LHCN-M2 (cell line): ENCODE measurements around the gene TYROBP. TPM values are rescaled to one million over a fixed set of nuclear protein-coding genes. Genes with fewer than 3 reads are reported as not detected.
"Not testable (repeated sequence)": the region's sequence is repeated elsewhere in the genome, so short reads cannot be mapped to it uniquely, and the experiment has no call there.

Source experiments
- DNase-seq: peaks from one replicate; pipeline ENCODE4 v3.0.0-alpha.2; 2012; ENCODE audit warnings: low read depth
- total RNA-seq: library from RNA; depleted of rRNA; stranded (reverse); fragments of >200 nt; gene quantifications from 2 replicates; pipeline ENCODE4 v1.2.3, GENCODE V29; 2014

Gene TYROBP
- total RNA-seq, 1 experiment from 2014 or later: not detected

DNA sequence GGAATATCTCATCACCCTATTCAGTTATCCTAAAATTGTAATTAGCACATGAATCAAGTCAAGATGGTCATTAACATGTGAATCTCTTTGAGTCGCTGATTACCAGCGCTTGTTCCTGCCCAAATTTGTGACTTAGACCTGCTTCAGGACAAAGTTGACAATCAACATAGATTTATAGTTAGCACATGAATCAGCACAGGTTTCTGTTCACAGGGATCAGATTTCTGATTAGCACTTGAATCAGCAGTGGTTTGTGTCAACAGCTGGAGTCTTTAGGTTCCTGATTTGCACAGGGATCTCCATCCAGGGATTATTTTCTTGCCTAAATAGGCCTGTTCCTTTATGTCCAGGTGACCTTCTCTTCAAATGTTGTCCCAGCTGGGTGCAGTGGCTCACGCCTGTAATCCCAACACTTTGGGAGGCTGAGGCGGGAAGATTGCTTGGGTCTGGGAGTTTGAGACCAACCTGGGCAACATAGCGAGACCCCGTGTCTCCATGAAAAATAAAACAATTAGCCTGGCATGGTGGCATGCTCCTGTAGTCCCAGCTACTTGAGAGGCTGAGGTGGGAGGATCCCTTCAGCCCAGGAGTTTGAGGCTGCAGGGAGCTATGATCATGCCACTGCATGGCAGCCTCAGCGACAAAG is 24.3 kb upstream of the TYROBP start:
- no peak for DNase-seq

DNA sequence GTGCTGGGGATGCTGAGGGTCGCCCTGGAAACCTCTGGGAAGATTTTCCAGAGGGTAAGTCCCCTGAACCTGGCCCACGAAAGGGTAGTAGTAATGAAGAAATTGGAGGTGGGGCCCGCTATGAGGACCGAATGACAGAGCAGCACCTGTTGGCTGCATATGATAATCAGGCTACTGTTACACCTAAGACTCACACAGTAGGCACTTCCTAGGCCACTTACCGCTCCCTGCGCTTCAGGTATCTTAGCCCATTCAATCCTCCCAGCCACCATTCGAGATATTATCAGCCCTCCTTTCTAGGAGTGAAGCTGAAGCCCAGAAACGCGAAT is 23.7 kb upstream of the TYROBP start:
- no peak for DNase-seq

DNA sequence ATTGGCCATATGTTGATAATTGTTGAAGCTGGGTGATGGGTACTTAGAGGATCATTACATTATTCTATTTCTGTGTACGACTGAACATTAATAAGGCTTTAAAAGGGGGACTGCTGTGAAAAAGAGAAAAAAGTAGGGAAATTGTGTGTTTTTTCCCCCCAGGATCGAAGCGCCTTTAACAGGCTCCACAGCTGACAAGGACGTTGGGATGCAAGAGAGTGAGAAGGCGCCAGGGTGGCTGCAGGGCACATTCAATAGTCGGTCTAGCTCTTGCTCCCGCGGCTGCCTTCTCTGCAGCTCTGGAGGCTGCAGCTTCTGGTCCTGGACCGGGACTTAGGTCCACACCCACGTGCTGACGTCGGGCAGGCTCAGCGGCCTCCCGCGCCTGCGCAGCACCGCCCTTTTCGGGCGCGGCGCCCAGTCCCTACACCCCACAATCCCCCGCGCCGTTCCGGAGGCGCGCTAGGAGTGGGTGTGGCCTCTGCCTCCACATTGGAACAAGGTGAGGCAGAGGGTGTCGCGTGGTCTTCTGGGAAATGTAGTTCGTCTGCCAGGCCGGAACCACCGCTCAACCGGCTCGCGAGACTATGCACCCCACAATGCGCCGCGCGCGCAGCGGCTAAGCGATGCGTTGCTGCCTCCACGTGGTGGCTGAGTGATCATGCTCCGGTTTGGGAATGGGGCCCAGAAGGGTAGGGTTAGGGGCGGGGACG is 23.2 kb upstream of the TYROBP start:
- peak; percentile 99 for DNase-seq

DNA sequence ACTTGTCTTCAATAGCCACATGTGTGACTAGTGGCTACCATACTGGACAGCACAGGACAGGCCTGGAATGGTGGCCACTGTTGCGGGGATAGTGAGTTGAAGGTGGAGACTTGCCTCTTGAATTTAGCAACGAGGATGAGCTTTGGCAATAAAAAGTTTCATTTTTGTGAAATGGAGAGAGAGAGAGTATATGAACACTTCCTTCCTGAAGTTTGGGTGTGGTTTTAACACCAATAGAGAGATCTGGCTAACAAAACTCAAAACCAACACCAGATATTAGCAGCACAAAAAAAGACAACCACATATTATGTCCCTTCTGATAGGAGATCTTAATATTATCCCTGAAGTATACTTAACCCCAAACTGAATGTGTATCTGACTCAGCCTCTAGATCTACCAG is 21.8 kb upstream of the TYROBP start:
- DNase-seq: no peak

DNA sequence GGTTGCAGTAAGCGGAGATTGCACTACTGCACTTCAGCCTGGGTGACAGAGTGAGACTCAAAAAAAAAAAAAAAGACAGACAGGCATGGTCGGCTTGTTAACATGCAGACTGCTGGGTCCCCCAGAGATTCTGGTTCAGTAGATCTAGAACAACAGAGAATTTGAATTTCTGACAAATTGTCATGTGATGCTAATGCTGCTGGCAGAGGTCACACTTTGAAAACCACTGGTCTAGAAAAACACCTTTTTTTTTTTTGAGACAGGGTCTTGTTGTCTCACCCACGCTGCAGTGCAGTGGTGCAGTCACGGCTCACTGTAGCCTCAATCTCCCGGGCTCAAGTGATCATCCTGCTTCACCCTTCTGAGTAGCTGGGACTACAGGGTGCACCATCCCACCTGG is 20.4 kb upstream of the TYROBP start:
- DNase-seq: no peak

DNA sequence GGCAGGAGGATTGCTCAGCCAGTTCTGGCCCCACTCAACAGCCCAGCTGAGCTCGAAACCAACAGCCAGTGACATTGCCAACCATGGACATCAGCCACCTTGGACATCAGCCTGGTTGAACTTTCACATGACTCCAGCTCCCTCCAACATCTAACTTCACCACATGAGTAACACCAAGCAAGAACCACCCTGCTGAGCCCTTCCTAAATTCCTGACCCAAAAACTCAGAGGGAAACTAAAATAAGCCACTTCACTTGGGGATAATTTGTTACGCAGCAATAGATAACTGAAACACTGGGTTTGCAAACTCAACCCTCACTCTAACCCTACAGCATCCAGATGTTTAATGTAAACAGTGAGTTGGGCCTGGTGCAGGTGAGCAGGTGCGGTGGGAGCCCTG is 17.4 kb upstream of the TYROBP start:
- DNase-seq: no peak

DNA sequence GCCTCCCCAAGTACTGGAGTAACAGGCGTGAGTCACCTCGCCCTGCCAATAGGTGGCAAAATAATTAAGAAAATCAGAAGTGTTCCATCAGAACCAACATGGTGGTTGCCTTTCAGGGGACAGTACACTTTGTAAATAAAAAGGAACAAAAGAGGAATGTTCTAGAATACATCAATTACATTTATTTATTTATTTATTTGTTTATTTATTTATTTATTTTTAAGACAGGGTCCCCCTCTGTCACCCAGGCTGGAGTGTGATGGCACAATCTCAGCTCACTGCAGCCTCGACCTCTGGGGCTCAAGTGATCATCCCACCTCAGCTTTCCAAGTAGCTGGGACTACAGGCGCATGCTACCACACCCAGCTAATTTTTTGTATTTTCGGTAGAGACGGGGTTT is 12.9 kb upstream of the TYROBP start:
- DNase-seq: no peak

DNA sequence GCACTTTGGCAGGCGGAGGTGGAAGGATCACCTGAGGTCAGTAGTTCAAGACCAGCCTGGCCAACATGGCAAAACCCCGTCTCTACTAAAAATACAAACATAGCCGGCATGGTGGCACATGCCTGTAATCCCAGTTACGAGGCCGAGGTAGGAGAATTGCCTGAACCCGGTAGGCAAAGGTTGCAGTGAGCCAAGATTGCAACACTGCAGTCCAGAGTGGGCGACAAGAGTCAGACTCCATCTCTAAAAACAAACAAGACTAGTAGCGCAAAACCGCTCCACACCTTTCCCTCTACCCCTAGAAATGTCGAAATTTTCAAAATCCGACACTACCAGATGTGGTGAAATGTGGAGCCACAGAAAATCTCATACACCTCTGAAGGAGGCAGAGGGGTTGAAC is 11.2 kb upstream of the TYROBP start:
- DNase-seq: no peak

DNA sequence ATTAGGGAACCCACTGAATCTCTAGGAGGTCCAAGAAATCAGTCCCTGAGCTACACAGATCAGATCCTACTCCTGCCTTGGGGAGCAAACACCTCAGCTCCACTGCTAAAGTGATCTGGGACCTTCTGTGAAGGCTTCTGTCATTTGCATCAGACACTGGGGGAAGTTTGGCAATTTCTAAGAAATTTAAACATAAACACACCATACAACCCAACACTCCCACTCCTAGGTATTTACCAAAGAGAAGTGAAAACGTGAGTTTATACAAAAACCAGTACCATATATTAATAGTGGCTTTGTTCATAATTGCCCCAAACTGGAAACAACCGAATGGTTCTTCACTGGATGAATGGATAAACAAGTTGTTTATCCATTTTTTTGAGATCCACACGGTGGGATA is 7.3 kb upstream of the TYROBP start:
- DNase-seq: no peak

DNA sequence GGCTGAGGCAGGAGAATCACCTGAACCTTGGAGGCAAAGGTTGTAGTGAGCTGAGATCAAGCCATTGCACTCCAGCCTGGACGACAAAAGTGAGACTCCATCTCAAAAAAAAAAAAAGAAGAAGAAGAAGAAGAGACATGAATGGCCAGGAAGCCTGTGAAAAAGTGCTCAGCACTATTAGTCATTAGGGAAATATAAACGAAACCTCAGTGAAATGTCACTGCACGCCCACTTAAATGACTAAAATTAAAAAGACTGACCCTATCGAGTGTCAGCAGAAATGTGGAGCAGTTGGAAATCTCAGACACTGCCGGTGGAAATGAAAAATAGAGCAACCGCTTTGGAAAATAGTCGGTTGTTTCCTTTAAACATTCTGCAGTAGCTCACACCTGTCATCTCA is 5.5 kb upstream of the TYROBP start:
- no peak for DNase-seq

DNA sequence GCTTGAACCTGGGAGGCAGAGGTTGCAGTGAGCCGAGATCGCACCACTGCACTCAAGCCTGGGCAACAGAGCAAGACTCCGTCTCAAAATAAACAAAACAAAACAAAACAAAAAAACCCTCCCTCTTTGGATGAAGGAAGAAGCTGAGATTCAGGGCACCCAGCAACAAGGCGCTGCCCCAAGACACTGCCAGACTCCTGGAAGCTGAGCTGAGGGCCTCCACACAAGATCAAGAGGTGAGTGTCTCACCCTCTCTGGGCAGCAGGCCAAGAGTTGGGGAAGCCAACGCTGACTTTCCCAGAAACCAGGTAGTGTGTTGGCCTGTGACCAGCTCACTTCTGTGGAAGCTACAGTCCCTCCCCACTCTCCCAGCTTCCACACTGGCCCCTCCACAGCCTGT is 3.7 kb upstream of the TYROBP start:
- no peak for DNase-seq

DNA sequence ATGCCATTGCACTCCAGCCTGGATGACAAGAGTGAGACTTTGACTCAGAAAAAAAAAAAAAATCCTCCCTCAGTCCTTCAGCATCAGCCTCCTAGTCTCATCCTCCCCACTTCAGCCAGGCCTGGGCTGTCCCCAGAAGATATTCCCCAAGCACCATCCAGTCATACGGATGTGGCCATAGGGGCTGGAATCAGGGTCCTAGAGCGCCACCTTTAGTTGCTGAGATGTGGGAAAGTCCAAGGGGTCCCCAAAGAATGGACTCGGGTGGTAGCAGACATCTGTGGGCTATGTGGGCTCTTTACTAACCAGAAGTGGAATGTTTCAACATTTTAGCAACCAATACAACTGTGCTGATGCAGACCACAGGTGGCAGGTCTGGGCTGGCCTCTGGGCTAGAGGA is 3.1 kb upstream of the TYROBP start:
- no peak for DNase-seq

DNA sequence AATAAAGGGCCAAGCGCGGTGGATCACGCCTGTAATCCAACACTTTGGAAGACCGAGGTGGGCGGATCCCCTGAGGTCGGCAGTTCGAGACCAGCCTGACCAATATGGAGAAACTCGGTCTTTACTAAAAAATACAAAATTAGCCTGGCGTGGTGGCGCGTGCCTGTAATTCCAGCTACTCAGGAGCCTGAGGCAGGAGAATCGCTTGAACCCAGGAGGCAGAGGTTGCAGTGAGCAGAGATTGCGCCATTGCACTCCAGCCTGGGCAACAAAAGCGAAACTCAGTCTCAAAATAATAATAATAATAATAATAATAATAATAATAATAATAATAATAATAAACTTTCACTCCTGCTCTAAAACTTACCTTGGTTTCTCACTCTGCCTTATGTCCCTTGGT is 2.3 kb upstream of the TYROBP start:
- DNase-seq: not testable (repeated sequence)

DNA sequence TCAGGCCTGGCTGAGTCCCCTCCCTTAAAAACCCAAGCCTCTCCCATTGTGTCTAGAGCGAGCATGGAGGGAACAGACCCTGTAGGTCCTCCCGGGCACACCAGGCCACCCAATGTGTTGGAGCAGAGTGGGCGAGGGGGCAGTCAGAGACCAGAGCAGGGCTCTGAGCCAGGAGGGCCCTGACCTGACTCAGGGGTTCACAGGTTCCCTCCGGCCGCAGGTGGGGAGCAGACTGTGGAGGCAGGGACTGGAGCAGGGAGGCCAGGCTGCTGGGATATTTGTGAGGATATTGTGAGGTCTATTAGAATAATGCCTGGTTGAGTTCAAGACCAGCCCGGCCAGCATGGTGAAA is 1.6 kb upstream of the TYROBP start:
- no peak for DNase-seq

DNA sequence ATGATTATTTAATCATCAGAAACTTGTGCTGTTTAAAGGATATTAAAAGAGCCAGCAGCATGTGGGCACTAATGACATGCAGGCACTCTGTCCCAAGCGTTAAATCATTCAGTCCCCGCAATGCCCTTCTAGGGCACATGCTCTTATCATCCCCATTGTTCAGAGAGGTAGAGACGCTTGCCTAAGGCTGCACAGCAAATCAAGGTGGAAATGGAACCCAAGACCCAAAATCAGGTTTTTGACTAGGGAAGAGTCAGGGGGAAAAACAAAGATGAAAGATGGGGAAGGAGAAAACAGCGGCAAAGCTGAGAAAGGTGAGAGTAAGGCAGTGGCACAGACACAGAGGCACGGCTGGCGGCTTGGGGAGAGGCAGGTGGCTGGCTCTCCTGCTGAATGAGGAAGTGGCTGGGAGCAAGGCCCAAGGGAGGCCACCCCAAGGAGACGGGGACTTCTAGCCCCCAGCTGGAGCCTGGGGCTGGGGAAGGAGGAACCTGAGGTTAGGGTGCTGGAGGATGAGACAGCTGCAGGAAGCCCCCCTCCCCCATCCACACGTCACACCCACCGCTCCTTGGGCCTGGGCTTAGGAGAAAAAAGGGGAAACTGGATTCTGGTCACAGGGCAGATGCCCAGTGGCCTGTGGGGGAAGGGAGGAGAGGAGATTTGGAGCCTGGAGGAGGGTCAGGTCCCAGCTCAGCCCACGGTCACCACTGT is 1.0 kb upstream of the TYROBP start:
- no peak for DNase-seq

DNA sequence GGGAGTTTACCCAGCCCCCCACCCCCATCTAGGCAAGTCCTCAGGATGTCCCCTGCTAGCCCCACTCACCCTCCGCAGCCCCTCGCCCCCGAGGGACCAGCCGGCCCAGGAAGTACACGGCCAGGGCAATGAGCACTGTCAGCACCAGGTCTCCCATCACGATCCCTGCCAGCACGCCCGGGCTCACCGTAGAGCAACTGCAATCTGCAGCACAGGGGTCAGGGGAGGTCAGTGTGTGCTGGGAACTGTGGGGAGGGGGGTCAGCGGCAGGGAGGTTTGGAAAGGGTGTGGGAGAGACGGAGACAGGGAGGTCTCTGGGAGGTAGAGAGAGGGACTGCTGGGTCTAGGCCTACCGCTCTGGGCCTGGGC is 734 bp downstream of the TYROBP start:
- DNase-seq: no peak

DNA sequence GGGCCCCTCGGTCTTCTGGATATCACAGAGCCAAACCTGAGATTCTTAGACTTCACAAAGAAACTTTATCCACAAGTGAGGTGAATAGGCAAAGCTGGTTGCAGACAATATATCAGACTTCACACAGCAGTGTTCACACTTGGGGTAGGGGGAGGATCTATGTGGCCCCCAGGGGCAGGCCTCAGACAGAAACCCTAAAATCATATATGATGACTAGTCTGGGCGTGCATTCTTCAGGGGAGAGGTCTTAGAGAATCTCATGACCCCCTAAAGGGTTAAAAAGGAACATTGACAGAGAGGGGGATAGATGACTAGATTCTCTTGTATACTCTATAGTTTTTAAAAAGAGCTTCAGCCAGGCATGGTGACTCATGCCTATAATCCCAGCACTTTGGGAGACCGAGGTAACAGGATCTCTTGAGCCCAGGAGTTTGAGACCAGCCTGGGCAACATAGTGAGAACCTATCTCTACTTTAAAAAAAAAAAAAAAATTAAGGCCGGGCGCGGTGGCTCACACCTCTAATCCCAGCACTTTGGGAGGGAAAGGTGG is 2.8 kb downstream of the TYROBP start:
- DNase-seq: no peak

DNA sequence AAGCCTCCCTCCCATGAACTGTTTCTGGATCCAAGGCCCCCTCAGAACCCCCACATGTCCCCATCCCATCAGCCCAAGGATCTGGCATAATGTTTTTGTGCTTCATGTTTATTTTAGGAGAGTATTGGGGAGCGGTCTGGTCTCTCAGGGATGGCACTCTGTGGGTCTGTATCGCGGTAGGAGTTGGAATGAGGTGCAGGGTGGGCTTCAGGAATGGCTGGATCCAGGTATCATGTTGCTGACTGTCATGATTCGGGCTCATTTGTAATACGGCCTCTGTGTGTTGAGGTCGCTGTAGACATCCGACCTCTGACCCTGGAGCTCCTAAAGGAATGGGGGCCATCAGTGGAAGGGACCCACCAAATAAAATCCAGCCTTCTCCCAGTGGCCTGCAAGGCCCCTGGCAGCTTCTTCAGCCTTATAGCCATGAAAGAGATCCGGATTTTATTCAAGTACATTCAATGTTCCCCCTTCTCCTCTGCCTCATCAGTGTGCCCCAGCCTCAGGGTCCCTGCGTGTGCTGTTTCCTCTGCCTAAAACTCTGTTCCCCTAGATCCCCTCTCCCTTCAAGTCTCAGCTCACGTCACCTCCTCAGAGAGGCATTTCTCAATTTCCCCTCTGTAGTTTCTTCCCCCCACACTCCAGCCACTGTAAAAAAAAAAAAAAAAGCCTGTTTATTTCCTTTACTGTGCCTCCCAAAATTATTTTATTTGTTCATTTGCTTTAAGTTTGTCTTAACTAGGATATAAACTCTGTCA is 3.6 kb downstream of the TYROBP start:
- DNase-seq: no peak

DNA sequence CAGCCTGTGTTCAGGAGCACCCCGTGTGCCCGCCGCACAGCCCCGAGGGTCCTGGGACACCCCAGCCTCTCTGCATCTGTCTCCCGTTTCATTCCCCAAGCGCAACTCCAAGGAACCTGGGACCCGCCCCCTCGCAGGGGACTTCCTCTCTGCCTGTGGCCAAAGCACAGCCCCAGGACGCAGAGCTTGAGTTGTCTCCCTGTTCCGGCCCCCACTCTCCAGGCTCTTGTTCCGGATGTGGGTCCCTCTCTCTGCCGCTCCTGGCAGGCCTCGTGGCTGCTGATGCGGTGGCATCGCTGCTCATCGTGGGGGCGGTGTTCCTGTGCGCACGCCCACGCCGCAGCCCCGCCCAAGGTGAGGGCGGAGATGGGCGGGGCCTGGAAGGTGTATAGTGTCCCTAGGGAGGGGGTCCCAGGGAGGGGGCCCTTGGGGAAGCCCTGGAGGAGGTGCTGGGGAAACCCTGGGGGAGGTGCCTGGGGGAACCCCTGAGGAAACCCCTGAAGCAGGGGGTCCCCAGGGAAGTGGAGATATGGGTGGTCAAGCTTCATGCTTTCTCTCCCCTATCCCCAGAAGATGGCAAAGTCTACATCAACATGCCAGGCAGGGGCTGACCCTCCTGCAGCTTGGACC is 4.4 kb downstream of the TYROBP start:
- peak; percentile 39 for DNase-seq

DNA sequence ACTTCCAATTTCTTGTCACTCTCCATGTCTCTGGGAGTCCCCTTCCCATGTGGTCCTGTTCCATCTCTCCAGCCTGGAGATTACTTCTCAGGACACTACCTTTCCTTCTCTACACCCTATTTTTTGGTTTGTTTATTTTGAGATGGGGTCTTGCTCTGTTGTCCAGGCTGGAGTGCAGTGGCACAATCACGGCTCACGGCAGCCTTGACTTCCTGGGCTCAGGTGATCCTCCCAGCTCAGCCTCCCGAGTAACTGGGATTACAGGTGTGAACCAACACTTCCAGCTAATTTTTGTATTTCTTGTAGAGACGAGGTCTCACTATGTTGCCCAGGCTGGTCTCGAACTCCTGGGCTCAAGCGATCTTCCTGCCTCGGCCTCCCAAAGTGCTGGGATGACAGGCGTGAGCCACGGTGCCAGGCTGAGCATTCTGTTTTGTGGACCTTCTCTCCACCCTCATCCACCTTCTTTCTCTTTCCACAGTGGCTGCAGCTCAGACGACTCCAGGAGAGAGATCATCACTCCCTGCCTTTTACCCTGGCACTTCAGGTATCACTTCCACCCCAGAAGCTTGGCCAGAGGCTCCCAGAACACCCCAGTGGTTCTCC is 5.1 kb downstream of the TYROBP start:
- DNase-seq: no peak
